Measurements from ENCODE around the gene IGHMBP2. TPM values are rescaled to one million over a fixed set of nuclear protein-coding genes. Genes with fewer than 3 reads are reported as not detected.

Gene IGHMBP2
- total and polyA plus RNA-seq, 2 of the 8 experiments (the other 6 are each of a cell fraction or from before 2014, with no cell fraction given) = 8.4 to 17.6 TPM

DNA sequence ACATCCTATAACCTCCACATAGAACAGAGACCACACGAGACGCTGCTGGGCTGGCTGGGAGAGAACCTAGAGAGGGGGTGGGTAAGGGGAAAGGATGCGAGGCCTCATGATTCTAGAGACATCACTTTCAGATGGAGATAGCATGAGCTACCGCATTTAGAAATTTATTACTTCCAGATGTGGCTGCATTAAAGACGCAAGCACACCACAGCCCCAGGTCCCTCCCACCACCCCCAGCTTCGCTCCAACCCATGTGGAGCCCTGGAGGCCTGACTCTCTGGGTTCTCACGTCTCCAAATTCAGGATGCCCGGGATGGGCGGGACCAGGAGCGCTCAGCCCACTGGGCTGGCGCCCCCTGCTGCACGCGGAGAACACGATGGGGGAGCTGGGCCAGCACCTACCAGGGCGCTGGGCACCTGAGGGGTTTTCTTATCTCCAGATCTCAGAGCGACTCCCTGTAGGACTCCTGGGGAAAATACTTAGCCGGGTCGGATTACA, 13.7 kb upstream of the IGHMBP2 start (continued):
- TF ChIP-seq, protein P1, sequence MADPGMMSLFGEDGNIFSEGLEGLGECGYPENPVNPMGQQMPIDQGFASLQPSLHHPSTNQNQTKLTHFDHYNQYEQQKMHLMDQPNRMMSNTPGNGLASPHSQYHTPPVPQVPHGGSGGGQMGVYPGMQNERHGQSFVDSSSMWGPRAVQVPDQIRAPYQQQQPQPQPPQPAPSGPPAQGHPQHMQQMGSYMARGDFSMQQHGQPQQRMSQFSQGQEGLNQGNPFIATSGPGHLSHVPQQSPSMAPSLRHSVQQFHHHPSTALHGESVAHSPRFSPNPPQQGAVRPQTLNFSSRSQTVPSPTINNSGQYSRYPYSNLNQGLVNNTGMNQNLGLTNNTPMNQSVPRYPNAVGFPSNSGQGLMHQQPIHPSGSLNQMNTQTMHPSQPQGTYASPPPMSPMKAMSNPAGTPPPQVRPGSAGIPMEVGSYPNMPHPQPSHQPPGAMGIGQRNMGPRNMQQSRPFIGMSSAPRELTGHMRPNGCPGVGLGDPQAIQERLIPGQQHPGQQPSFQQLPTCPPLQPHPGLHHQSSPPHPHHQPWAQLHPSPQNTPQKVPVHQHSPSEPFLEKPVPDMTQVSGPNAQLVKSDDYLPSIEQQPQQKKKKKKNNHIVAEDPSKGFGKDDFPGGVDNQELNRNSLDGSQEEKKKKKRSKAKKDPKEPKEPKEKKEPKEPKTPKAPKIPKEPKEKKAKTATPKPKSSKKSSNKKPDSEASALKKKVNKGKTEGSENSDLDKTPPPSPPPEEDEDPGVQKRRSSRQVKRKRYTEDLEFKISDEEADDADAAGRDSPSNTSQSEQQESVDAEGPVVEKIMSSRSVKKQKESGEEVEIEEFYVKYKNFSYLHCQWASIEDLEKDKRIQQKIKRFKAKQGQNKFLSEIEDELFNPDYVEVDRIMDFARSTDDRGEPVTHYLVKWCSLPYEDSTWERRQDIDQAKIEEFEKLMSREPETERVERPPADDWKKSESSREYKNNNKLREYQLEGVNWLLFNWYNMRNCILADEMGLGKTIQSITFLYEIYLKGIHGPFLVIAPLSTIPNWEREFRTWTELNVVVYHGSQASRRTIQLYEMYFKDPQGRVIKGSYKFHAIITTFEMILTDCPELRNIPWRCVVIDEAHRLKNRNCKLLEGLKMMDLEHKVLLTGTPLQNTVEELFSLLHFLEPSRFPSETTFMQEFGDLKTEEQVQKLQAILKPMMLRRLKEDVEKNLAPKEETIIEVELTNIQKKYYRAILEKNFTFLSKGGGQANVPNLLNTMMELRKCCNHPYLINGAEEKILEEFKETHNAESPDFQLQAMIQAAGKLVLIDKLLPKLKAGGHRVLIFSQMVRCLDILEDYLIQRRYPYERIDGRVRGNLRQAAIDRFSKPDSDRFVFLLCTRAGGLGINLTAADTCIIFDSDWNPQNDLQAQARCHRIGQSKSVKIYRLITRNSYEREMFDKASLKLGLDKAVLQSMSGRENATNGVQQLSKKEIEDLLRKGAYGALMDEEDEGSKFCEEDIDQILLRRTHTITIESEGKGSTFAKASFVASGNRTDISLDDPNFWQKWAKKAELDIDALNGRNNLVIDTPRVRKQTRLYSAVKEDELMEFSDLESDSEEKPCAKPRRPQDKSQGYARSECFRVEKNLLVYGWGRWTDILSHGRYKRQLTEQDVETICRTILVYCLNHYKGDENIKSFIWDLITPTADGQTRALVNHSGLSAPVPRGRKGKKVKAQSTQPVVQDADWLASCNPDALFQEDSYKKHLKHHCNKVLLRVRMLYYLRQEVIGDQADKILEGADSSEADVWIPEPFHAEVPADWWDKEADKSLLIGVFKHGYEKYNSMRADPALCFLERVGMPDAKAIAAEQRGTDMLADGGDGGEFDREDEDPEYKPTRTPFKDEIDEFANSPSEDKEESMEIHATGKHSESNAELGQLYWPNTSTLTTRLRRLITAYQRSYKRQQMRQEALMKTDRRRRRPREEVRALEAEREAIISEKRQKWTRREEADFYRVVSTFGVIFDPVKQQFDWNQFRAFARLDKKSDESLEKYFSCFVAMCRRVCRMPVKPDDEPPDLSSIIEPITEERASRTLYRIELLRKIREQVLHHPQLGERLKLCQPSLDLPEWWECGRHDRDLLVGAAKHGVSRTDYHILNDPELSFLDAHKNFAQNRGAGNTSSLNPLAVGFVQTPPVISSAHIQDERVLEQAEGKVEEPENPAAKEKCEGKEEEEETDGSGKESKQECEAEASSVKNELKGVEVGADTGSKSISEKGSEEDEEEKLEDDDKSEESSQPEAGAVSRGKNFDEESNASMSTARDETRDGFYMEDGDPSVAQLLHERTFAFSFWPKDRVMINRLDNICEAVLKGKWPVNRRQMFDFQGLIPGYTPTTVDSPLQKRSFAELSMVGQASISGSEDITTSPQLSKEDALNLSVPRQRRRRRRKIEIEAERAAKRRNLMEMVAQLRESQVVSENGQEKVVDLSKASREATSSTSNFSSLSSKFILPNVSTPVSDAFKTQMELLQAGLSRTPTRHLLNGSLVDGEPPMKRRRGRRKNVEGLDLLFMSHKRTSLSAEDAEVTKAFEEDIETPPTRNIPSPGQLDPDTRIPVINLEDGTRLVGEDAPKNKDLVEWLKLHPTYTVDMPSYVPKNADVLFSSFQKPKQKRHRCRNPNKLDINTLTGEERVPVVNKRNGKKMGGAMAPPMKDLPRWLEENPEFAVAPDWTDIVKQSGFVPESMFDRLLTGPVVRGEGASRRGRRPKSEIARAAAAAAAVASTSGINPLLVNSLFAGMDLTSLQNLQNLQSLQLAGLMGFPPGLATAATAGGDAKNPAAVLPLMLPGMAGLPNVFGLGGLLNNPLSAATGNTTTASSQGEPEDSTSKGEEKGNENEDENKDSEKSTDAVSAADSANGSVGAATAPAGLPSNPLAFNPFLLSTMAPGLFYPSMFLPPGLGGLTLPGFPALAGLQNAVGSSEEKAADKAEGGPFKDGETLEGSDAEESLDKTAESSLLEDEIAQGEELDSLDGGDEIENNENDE (IDR thresholded peaks at IDR 0.05; ENCODE audit: insufficient replicate concordance, low read length) = no peak
- no peak for TF ChIP-seq POU5F1 (IDR thresholded peaks at IDR 0.05; ENCODE audit: low read depth, low read length)
- TF ChIP-seq HDAC2 (IDR thresholded peaks at IDR 0.05; ENCODE audit: borderline replicate concordance in 1 of 2, low read depth in 2 of 2, low read length in 2 of 2) = no peak
- TF ChIP-seq EP300 (IDR thresholded peaks at IDR 0.05; ENCODE audit: borderline replicate concordance in 1 of 2, low read depth in 2 of 2, low read length in 2 of 2) = no peak
- TF ChIP-seq JUND (IDR thresholded peaks at IDR 0.05; ENCODE audit: low read length) = no peak
- TF ChIP-seq NRF1 (IDR thresholded peaks at IDR 0.05; ENCODE audit: low read depth, low read length) = no peak
- no peak for TF ChIP-seq CEBPB (IDR thresholded peaks at IDR 0.05; ENCODE audit: low read depth, low read length)
- TF ChIP-seq CREB1 (IDR thresholded peaks at IDR 0.05) = no peak

All from H1 (cell line).